Activated naive CD8-positive, alpha-beta T cell treated with anti-CD3 and anti-CD28 coated beads, Interleukin-2, amount 10 ng/mL, durations not matched to agents 7 days and 5 days (primary cell): ENCODE measurements around the gene SPRR5. TPM values are rescaled to one million over a fixed set of nuclear protein-coding genes. Genes with fewer than 3 reads are reported as not detected.

Source experiments
- ATAC-seq: fragments of 150-1000 bp; cut with Tn5 transposase; one replicate; pipeline ENCODE4 v1.10.0; 2021; ENCODE audit warnings: low read depth, moderate library complexity
- POLR2A ChIA-PET: fragments of 350-600 bp; sonication (Branson Sonifier 250); formaldehyde crosslinking; loops from one replicate; lab custom pipeline; 2021; ENCODE audit warnings: antibody characterized with exemption; lab: Charles Lee
- DNase-seq: peaks from one replicate; pipeline ENCODE4 v3.0.0; 2021
- H3K27ac Mint-ChIP-seq: one replicate; pipeline ENCODE4 v1.8.0; 2022; ENCODE audit warnings: mild to moderate bottlenecking, mixed read lengths
- H3K27me3 Mint-ChIP-seq: one replicate; pipeline ENCODE4 v1.8.0; 2022; ENCODE audit warnings: mild to moderate bottlenecking, moderate library complexity, mixed read lengths
- H3K36me3 Mint-ChIP-seq: one replicate; pipeline ENCODE4 v1.8.0; 2021; ENCODE audit warnings: mild to moderate bottlenecking, mixed read lengths
- H3K4me1 Mint-ChIP-seq: one replicate; pipeline ENCODE4 v1.8.0; 2021; ENCODE audit warnings: mixed read lengths
- H3K4me3 Mint-ChIP-seq: one replicate; pipeline ENCODE4 v1.8.0; 2022; ENCODE audit warnings: mild to moderate bottlenecking, moderate library complexity, mixed read lengths
- H3K9me3 Mint-ChIP-seq: one replicate; pipeline ENCODE4 v1.8.0; 2021; ENCODE audit warnings: mixed read lengths
- total RNA-seq, 2 experiments: library from RNA; stranded (reverse); gene quantifications; one replicate each; pipeline ENCODE4 v1.2.3, GENCODE V29; 2021

The SPRR5 gene
- not detected for total RNA-seq

GRCh38 chr1:152946651-152947256, at the start of gene SPRR5:
SPRR5 (plus strand) TSS chr1:152947206; CDS start chr1:152948555, 1,349 bp downstream.
- Mint-ChIP-seq H3K9me3 (no peaks in the 10 kb centered on the region), H3K4me1 (no peaks in the 10 kb centered on the region), H3K4me3 (no peak within 1 kb of the TSS), H3K27ac (no peak within 1 kb of the TSS), H3K27me3 (peaks cover 4% of the 10 kb centered on the region), H3K36me3 (no peaks in the 10 kb centered on the region)
- POLR2A ChIA-PET = interaction anchor here (0.6 kb wide), 1 partner anchor 33 kb away, joined by 3 read pairs; no protein-coding TSS in a partner anchor
- DNase-seq (no peak), ATAC-seq (no peak)

GRCh38 chr1:152899027-152899426, 48.0 kb upstream of the SPRR5 start:
- no peaks in the 10 kb centered on the region for H3K4me1 Mint-ChIP-seq
- H3K27me3 Mint-ChIP-seq = peaks cover 16% of the 10 kb centered on the region
- no peaks in the 10 kb centered on the region for H3K36me3 Mint-ChIP-seq
- H3K9me3 Mint-ChIP-seq = no peaks in the 10 kb centered on the region
- no peak overlapping the region for H3K27ac Mint-ChIP-seq
- no peak for DNase-seq
- no peak for ATAC-seq
- POLR2A ChIA-PET = no interaction called here
- no peak overlapping the region for H3K4me3 Mint-ChIP-seq

- Mint-ChIP-seq H3K4me1 (no peaks in the 10 kb centered on the region), H3K36me3 (no peaks in the 10 kb centered on the region), H3K4me3 (no peak overlapping the region), H3K27ac (no peak overlapping the region), H3K9me3 (no peaks in the 10 kb centered on the region), H3K27me3 (peaks cover 12% of the 10 kb centered on the region)
- ATAC-seq = no peak
- DNase-seq = no peak
- POLR2A ChIA-PET = no interaction called here
Observed at GRCh38 chr1:152899883-152900282, 47.1 kb upstream of the SPRR5 start.

GRCh38 chr1:152901631-152902030, 45.4 kb upstream of the SPRR5 start:
- no peaks in the 10 kb centered on the region for H3K36me3 Mint-ChIP-seq
- peaks cover 9% of the 10 kb centered on the region for H3K27me3 Mint-ChIP-seq
- no peak overlapping the region for H3K4me3 Mint-ChIP-seq
- H3K9me3 Mint-ChIP-seq = no peaks in the 10 kb centered on the region
- ATAC-seq (no peak), DNase-seq (no peak)
- no peaks in the 10 kb centered on the region for H3K4me1 Mint-ChIP-seq
- POLR2A ChIA-PET = no interaction called here
- H3K27ac Mint-ChIP-seq = no peak overlapping the region

GRCh38 chr1:152902636-152903035, 44.4 kb upstream of the SPRR5 start:
- H3K4me3 Mint-ChIP-seq = no peak overlapping the region
- H3K27ac Mint-ChIP-seq = no peak overlapping the region
- DNase-seq (no peak), ATAC-seq (no peak)
- no peaks in the 10 kb centered on the region for H3K9me3 Mint-ChIP-seq
- POLR2A ChIA-PET = no interaction called here
- peaks cover 10% of the 10 kb centered on the region for H3K27me3 Mint-ChIP-seq
- no peaks in the 10 kb centered on the region for H3K36me3 Mint-ChIP-seq
- no peaks in the 10 kb centered on the region for H3K4me1 Mint-ChIP-seq

- no peaks in the 10 kb centered on the region for H3K36me3 Mint-ChIP-seq
- ATAC-seq = no peak
- no peaks in the 10 kb centered on the region for H3K9me3 Mint-ChIP-seq
- no peak overlapping the region for H3K27ac Mint-ChIP-seq
- no peak for DNase-seq
- POLR2A ChIA-PET = no interaction called here
- H3K4me1 Mint-ChIP-seq = no peaks in the 10 kb centered on the region
- no peak overlapping the region for H3K4me3 Mint-ChIP-seq
- peaks cover 10% of the 10 kb centered on the region for H3K27me3 Mint-ChIP-seq
Observed at GRCh38 chr1:152904688-152905440, 42.1 kb upstream of the SPRR5 start.

- ATAC-seq (no peak), DNase-seq (no peak)
- no peaks in the 10 kb centered on the region for H3K4me1 Mint-ChIP-seq
- H3K9me3 Mint-ChIP-seq = no peaks in the 10 kb centered on the region
- H3K36me3 Mint-ChIP-seq = no peaks in the 10 kb centered on the region
- POLR2A ChIA-PET = no interaction called here
- H3K4me3 Mint-ChIP-seq = no peak overlapping the region
- H3K27ac Mint-ChIP-seq = no peak overlapping the region
- peaks cover 6% of the 10 kb centered on the region for H3K27me3 Mint-ChIP-seq
Observed at GRCh38 chr1:152906023-152906565, 40.9 kb upstream of the SPRR5 start.

GRCh38 chr1:152907686-152908601, 39.1 kb upstream of the SPRR5 start, which contains the start of gene IVL:
IVL (plus strand) TSS chr1:152908546; CDS start chr1:152909798, 1,252 bp downstream.
- no peaks in the 10 kb centered on the region for H3K36me3 Mint-ChIP-seq
- H3K4me1 Mint-ChIP-seq = peaks cover 1% of the 10 kb centered on the region
- H3K27ac Mint-ChIP-seq = no peak within 1 kb of the TSS
- POLR2A ChIA-PET = no interaction called here
- no peak within 1 kb of the TSS for H3K4me3 Mint-ChIP-seq
- no peaks in the 10 kb centered on the region for H3K9me3 Mint-ChIP-seq
- peaks cover 6% of the 10 kb centered on the region for H3K27me3 Mint-ChIP-seq
- ATAC-seq (no peak), DNase-seq (no peak)

- H3K27ac Mint-ChIP-seq = no peak overlapping the region
- DNase-seq = no peak
- H3K36me3 Mint-ChIP-seq = no peaks in the 10 kb centered on the region
- H3K27me3 Mint-ChIP-seq = peaks cover 8% of the 10 kb centered on the region
- POLR2A ChIA-PET = no interaction called here
- H3K4me3 Mint-ChIP-seq = no peak overlapping the region
- ATAC-seq = no peak
- peaks cover 1% of the 10 kb centered on the region for H3K4me1 Mint-ChIP-seq
- no peaks in the 10 kb centered on the region for H3K9me3 Mint-ChIP-seq
Observed at GRCh38 chr1:152909206-152909605, 37.8 kb upstream of the SPRR5 start.

GRCh38 chr1:152912471-152912870, 34.5 kb upstream of the SPRR5 start:
- H3K27me3 Mint-ChIP-seq = peaks cover 9% of the 10 kb centered on the region
- POLR2A ChIA-PET = no interaction called here
- no peaks in the 10 kb centered on the region for H3K36me3 Mint-ChIP-seq
- H3K27ac Mint-ChIP-seq = no peak overlapping the region
- H3K4me3 Mint-ChIP-seq = no peak overlapping the region
- DNase-seq (no peak), ATAC-seq (no peak)
- no peaks in the 10 kb centered on the region for H3K9me3 Mint-ChIP-seq
- peaks cover 1% of the 10 kb centered on the region for H3K4me1 Mint-ChIP-seq

- H3K27ac Mint-ChIP-seq = no peak overlapping the region
- POLR2A ChIA-PET = no interaction called here
Observed at GRCh38 chr1:152912900-152913299, 34.1 kb upstream of the SPRR5 start.

GRCh38 chr1:152917794-152918193, 29.2 kb upstream of the SPRR5 start:
- Mint-ChIP-seq H3K4me1 (peaks cover under 1% of the 10 kb centered on the region), H3K27me3 (peaks cover 7% of the 10 kb centered on the region), H3K36me3 (no peaks in the 10 kb centered on the region), H3K9me3 (no peaks in the 10 kb centered on the region), H3K27ac (no peak overlapping the region), H3K4me3 (no peak overlapping the region)
- POLR2A ChIA-PET = no interaction called here
- DNase-seq = no peak
- no peak for ATAC-seq

More at GRCh38 chr1:152912900-152913299, 34.1 kb upstream of the SPRR5 start:
- DNase-seq (no peak), ATAC-seq (no peak)
- Mint-ChIP-seq H3K4me3 (no peak overlapping the region), H3K36me3 (no peaks in the 10 kb centered on the region), H3K9me3 (no peaks in the 10 kb centered on the region), H3K4me1 (peaks cover 1% of the 10 kb centered on the region), H3K27me3 (peaks cover 7% of the 10 kb centered on the region)

GRCh38 chr1:152919071-152919470, 27.9 kb upstream of the SPRR5 start:
- Mint-ChIP-seq H3K4me3 (no peak overlapping the region), H3K9me3 (no peaks in the 10 kb centered on the region), H3K36me3 (no peaks in the 10 kb centered on the region), H3K27ac (no peak overlapping the region), H3K4me1 (no peaks in the 10 kb centered on the region), H3K27me3 (peaks cover 8% of the 10 kb centered on the region)
- POLR2A ChIA-PET = no interaction called here
- ATAC-seq (no peak), DNase-seq (no peak)
